B cell (primary cell): Measurements from ENCODE around the gene EDN3.

Source experiments
- CTCF ChIP-seq: fragments of 200-600 bp; IDR thresholded peaks from one replicate; pipeline ENCODE4 v1.8.0; 2022; ENCODE audit warnings: antibody characterized with exemption, mild to moderate bottlenecking
- EZH2 ChIP-seq: IDR thresholded peaks from 2 replicates; pipeline ENCODE4 v1.6.1; 2012; ENCODE audit warnings: borderline replicate concordance, low read depth, mild to moderate bottlenecking, moderate library complexity, low read length; ENCODE audit not compliant: insufficient read depth, poor library complexity, severe bottlenecking

- TF ChIP-seq EZH2 (no peak), CTCF (no peak)
Measured at GRCh38 chr20:59336540-59336939, 36.1 kb downstream of the EDN3 start.
